Liver (tissue), 9 donors: ENCODE data around the gene NDUFC2. TPM values are rescaled to one million over a fixed set of nuclear protein-coding genes. Genes with fewer than 3 reads are reported as not detected.

Source experiments
- DNase-seq: peaks from one replicate; pipeline ENCODE4 v3.0.0-alpha.2; 2017; ENCODE audit warnings: low spot score
- H3K27ac ChIP-seq, 2 donors: one replicate each; pipeline ENCODE4 v1.7.0; 2013; ENCODE audit warnings: inconsistent platforms in 2 of 2, low read length in 2 of 2, control low read depth in 1 of 2, low read depth in 1 of 2, mild to moderate bottlenecking in 1 of 2
- H3K27me3 ChIP-seq, 4 donors: one replicate each; pipeline versions ENCODE4 v1.6.1 to v1.7.0; 2013; ENCODE audit warnings: low read length in 3 of 4, inconsistent platforms in 1 of 4, mild to moderate bottlenecking in 1 of 4, moderate library complexity in 1 of 4; ENCODE audit not compliant: control insufficient read depth in 4 of 4, insufficient read depth in 4 of 4
- H3K36me3 ChIP-seq, 4 donors: one replicate each; pipeline versions ENCODE4 v1.6.1 to v1.7.0; 2013; ENCODE audit warnings: low read length in 3 of 4, mild to moderate bottlenecking in 3 of 4, low read depth in 1 of 4, moderate library complexity in 1 of 4; ENCODE audit not compliant: control insufficient read depth in 4 of 4, insufficient read depth in 3 of 4
- H3K4me1 ChIP-seq, 4 donors: one replicate each; pipeline versions ENCODE4 v1.6.1 to v1.7.0; 2013; ENCODE audit warnings: low read length in 3 of 4, mild to moderate bottlenecking in 3 of 4, moderate library complexity in 1 of 4; ENCODE audit not compliant: control insufficient read depth in 4 of 4, insufficient read depth in 4 of 4
- H3K4me3 ChIP-seq, 3 donors: one replicate each; pipeline versions ENCODE4 v1.6.1 to v1.7.0; 2013; ENCODE audit warnings: low read length in 3 of 3, control low read depth in 1 of 3, low read depth in 1 of 3, mild to moderate bottlenecking in 1 of 3
- H3K9ac ChIP-seq, 2 donors: one replicate each; pipeline ENCODE4 v1.7.0; 2013; ENCODE audit warnings: low read length in 2 of 2, mild to moderate bottlenecking in 2 of 2, moderate library complexity in 2 of 2, control low read depth in 1 of 2, low read depth in 1 of 2
- H3K9me3 ChIP-seq, 4 donors: one replicate each; pipeline versions ENCODE4 v1.6.1 to v1.7.0; 2013; ENCODE audit warnings: low read length in 3 of 4; ENCODE audit not compliant: control insufficient read depth in 4 of 4
- EGR1 ChIP-seq, 2 donors: IDR thresholded peaks; 2 replicates each; pipeline ENCODE4 v1.6.1; 2016 to 2018; ENCODE audit warnings: antibody characterized with exemption in 2 of 2, low read depth in 2 of 2
- FOXA1 ChIP-seq: IDR thresholded peaks from 2 replicates; pipeline ENCODE4 v1.6.1; 2016; ENCODE audit warnings: antibody characterized with exemption
- FOXA2 ChIP-seq: IDR thresholded peaks from 2 replicates; pipeline ENCODE4 v1.6.1; 2016; ENCODE audit warnings: antibody characterized with exemption
- HNF4A ChIP-seq, 2 donors: conservative IDR thresholded peaks; 2 replicates each; pipeline ENCODE4 v1.6.1; 2016; ENCODE audit warnings: antibody characterized with exemption in 2 of 2, mild to moderate bottlenecking in 2 of 2
- HNF4G ChIP-seq: IDR thresholded peaks from 2 replicates; pipeline ENCODE4 v1.6.1; 2016; ENCODE audit warnings: antibody characterized with exemption
- JUND ChIP-seq, 2 donors: IDR thresholded peaks; 2 replicates each; pipeline ENCODE4 v1.6.1; 2016; ENCODE audit warnings: antibody characterized with exemption in 2 of 2
- RAD21 ChIP-seq, 2 donors: IDR thresholded peaks; 2 replicates each; pipeline ENCODE4 v1.6.1; 2016; ENCODE audit warnings: antibody characterized with exemption in 2 of 2, mild to moderate bottlenecking in 2 of 2
- RXRA ChIP-seq, 2 donors: IDR thresholded peaks; 2 replicates each; pipeline ENCODE4 v1.6.1; 2017 to 2018; ENCODE audit warnings: antibody characterized with exemption in 2 of 2, mild to moderate bottlenecking in 1 of 2
- SP1 ChIP-seq: IDR thresholded peaks from 2 replicates; pipeline ENCODE4 v1.6.1; 2018; ENCODE audit warnings: antibody characterized with exemption, mild to moderate bottlenecking
- TAF1 ChIP-seq: conservative IDR thresholded peaks from 2 replicates; pipeline ENCODE4 v1.6.1; 2016; ENCODE audit warnings: antibody characterized with exemption, mild to moderate bottlenecking
- YY1 ChIP-seq: IDR thresholded peaks from 2 replicates; pipeline ENCODE4 v1.6.1; 2016; ENCODE audit warnings: antibody characterized with exemption, mild to moderate bottlenecking
- WGBS: extraction: QIAGEN DNeasy Blood & Tissue Kit; methylation state at CpG from one replicate; pipeline ENCODE4 v1.1.7; 2013; 5-methylcytosine and 5-hydroxymethylcytosine counted together
- polyA plus RNA-seq, 2 donors: library from polyadenylated mRNA; stranded (reverse) in 1 of 2; unstranded in 1 of 2; fragments of 200-250 nt in 1 of 2; fragments of >200 nt in 1 of 2; fragmentation: Nextera tagmentation in 1 of 2; extraction: Ambion mirVana in 1 of 2; gene quantifications; one replicate each; pipeline versions ENCODE4 v1.2.1 to v1.2.3, GENCODE V29; 2013 to 2015
- total RNA-seq, 2 donors: library from RNA; depleted of rRNA; stranded (reverse); fragments of >200 nt; gene quantifications; one replicate each; pipeline ENCODE4 v1.2.3, GENCODE V29; 2014
- TF ChIP-seq, protein P1 (sequence below): IDR thresholded peaks from 2 replicates; pipeline ENCODE4 v1.6.1; 2016; ENCODE audit warnings: antibody characterized with exemption, mild to moderate bottlenecking
- TF ChIP-seq, protein P2 (sequence below): IDR thresholded peaks from 2 replicates; pipeline ENCODE4 v1.6.1; 2016; ENCODE audit warnings: antibody characterized with exemption
- TF ChIP-seq, protein P3 (sequence below): fragments of 150-350 bp; IDR thresholded peaks from 2 replicates; pipeline ENCODE4 v1.5.1; 2017; ENCODE audit warnings: improper control_type of control experiment, low read depth, low read length; ENCODE audit not compliant: missing input control
- TF ChIP-seq, protein P4 (sequence below): IDR thresholded peaks from 2 replicates; pipeline ENCODE4 v1.6.1; 2016; ENCODE audit warnings: antibody characterized with exemption
- donor health status: healthy.
- donor health status: healthy.
- donor health status: healthy.
- donor health status: healthy.
- donor health status: healthy.

Gene NDUFC2
- total and polyA plus RNA-seq, 4 donors = 86.9 to 783 (median 199) TPM

DNA sequence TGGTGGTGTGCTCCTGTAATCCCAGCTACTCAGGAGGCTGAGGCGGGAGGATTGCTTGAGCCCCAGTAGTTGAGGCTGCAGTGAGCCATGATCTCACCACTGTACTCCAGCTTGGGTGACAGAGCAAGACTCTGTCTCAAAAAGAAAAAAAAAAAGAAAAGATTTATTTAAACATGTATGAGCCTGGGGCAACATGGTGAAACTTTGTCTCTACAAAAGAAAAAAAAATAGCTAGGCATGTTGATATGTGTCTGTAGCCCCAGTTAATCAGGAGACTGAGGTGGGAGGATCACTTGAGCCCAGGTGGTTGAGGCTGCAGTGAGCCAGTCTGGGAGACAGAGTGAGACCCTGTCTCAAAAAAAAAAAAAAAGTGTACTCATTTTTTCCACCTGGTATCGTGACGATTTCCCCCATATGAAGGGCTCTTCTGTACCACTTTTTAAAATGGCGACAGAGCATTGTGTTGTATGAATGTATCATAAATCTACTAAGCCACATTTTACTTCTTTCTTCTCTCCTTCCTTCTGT, 40.2 kb downstream of the NDUFC2 start:
- Histone ChIP-seq H3K4me1 (peaks cover 13 to 35% (median 30%) of the 10 kb centered on the region in 4 donors), H3K9me3 (no peaks in the 10 kb centered on the region), H3K27me3 (no peaks in the 10 kb centered on the region), H3K36me3 (no peaks in the 10 kb centered on the region), H3K9ac (peak overlapping the region in 1 of 2 donors; percentile 53), H3K27ac (peak overlapping the region; percentile 78 to 80), H3K4me3 (no peak overlapping the region)
- TF ChIP-seq, protein P1, sequence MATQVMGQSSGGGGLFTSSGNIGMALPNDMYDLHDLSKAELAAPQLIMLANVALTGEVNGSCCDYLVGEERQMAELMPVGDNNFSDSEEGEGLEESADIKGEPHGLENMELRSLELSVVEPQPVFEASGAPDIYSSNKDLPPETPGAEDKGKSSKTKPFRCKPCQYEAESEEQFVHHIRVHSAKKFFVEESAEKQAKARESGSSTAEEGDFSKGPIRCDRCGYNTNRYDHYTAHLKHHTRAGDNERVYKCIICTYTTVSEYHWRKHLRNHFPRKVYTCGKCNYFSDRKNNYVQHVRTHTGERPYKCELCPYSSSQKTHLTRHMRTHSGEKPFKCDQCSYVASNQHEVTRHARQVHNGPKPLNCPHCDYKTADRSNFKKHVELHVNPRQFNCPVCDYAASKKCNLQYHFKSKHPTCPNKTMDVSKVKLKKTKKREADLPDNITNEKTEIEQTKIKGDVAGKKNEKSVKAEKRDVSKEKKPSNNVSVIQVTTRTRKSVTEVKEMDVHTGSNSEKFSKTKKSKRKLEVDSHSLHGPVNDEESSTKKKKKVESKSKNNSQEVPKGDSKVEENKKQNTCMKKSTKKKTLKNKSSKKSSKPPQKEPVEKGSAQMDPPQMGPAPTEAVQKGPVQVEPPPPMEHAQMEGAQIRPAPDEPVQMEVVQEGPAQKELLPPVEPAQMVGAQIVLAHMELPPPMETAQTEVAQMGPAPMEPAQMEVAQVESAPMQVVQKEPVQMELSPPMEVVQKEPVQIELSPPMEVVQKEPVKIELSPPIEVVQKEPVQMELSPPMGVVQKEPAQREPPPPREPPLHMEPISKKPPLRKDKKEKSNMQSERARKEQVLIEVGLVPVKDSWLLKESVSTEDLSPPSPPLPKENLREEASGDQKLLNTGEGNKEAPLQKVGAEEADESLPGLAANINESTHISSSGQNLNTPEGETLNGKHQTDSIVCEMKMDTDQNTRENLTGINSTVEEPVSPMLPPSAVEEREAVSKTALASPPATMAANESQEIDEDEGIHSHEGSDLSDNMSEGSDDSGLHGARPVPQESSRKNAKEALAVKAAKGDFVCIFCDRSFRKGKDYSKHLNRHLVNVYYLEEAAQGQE = no peak
- TF ChIP-seq HNF4A (conservative IDR thresholded peaks at IDR 0.05) (no peak), FOXA1 (no peak), JUND (IDR thresholded peaks at IDR 0.05) (no peak), HNF4G (no peak), TAF1 (no peak), YY1 (no peak), SP1 (no peak)
- TF ChIP-seq, protein P2, sequence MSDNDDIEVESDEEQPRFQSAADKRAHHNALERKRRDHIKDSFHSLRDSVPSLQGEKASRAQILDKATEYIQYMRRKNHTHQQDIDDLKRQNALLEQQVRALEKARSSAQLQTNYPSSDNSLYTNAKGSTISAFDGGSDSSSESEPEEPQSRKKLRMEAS = no peak
- TF ChIP-seq, protein P3, sequence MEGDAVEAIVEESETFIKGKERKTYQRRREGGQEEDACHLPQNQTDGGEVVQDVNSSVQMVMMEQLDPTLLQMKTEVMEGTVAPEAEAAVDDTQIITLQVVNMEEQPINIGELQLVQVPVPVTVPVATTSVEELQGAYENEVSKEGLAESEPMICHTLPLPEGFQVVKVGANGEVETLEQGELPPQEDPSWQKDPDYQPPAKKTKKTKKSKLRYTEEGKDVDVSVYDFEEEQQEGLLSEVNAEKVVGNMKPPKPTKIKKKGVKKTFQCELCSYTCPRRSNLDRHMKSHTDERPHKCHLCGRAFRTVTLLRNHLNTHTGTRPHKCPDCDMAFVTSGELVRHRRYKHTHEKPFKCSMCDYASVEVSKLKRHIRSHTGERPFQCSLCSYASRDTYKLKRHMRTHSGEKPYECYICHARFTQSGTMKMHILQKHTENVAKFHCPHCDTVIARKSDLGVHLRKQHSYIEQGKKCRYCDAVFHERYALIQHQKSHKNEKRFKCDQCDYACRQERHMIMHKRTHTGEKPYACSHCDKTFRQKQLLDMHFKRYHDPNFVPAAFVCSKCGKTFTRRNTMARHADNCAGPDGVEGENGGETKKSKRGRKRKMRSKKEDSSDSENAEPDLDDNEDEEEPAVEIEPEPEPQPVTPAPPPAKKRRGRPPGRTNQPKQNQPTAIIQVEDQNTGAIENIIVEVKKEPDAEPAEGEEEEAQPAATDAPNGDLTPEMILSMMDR = no peak
- DNase-seq = no peak
- 91% methylated on average over 4 of the region's 4 CpGs for WGBS

DNA sequence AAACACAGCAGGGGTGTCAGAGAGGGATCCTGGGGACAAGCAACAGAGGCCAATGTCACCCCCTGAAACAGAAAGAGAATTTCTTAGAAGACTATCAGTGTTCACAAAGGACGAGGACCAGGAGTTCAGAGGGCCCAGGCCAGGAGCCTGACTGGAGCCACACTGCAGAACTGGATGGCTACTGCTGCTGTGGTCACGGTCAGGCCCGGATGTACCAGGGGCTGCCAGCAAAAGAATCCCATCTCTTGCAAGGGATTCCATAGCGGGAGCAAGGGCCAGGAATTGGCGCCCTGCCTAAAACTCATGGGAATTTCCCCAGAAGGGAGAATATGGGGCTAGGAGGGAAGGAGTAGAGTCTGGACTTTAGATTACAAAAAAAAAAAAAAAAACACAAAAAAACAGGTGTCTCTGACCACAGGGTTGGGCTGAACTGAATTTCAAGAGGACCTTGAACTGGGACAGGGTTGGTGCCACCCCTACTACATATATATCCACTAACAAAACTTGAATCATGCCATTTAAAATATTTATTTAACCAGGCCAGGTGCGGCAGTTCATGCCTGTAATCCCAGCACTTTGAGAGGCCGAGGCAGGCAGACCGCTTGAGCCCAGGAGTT, 40.9 kb downstream of the NDUFC2 start:
- Histone ChIP-seq H3K4me1 (peaks cover 13 to 35% (median 28%) of the 10 kb centered on the region in 4 donors), H3K9me3 (no peaks in the 10 kb centered on the region), H3K27me3 (no peaks in the 10 kb centered on the region), H3K27ac (peak overlapping the region; percentile 78 to 80), H3K36me3 (no peaks in the 10 kb centered on the region), H3K9ac (no peak overlapping the region), H3K4me3 (no peak overlapping the region)
- no peak for DNase-seq
- TF ChIP-seq JUND (IDR thresholded peaks at IDR 0.05) (peak in 1 of 2 donors; percentile 41), FOXA2 (no peak), HNF4A (conservative IDR thresholded peaks at IDR 0.05) (peak; percentile 72 to 83), TAF1 (peak; percentile 61), RXRA (IDR thresholded peaks at IDR 0.05) (peak; percentile 70 to 72), RAD21 (IDR thresholded peaks at IDR 0.05) (no peak), HNF4G (peak; percentile 28), SP1 (peak; percentile 79), EGR1 (IDR thresholded peaks at IDR 0.05; ENCODE audit: low read depth in 2 of 2) (no peak)
- TF ChIP-seq, protein P4, sequence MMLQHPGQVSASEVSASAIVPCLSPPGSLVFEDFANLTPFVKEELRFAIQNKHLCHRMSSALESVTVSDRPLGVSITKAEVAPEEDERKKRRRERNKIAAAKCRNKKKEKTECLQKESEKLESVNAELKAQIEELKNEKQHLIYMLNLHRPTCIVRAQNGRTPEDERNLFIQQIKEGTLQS = peak; percentile 27
- TF ChIP-seq, protein P3 = no peak
- WGBS = 29% methylated on average over 8 of the region's 8 CpGs
